A549 (cell line): ENCODE results near the gene INPP5F. TPM values are rescaled to one million over a fixed set of nuclear protein-coding genes. Genes with fewer than 3 reads are reported as not detected.

ENCODE experiments used
- ATAC-seq, 2 experiments: fragments of 200-7000 bp in 1 of 2; fragments of >200 bp in 1 of 2; cut with Nextera tagmentation in 1 of 2; cut with Tn5 transposase in 1 of 2; 3 replicates each; pipeline versions ENCODE4 v1.8.0 to v1.9.1; 2018 to 2020; ENCODE audit warnings: mild to moderate bottlenecking in 1 of 2, moderate library complexity in 1 of 2
- CTCF ChIA-PET: fragments of 300-600 bp; sonication (Branson Sonifier 250); formaldehyde crosslinking; extraction: SDS; loops from one replicate; lab custom pipeline; 2021; ENCODE audit warnings: antibody characterized with exemption, inconsistent platforms; lab: Yijun Ruan, JAX
- POLR2A ChIA-PET: fragments of 350-600 bp; formaldehyde crosslinking; extraction: SDS; loops from one replicate; lab custom pipeline; 2021; ENCODE audit warnings: antibody characterized with exemption, inconsistent platforms; lab: Yijun Ruan, JAX
- DNase-seq, 2 experiments: peaks; one replicate each; pipeline versions ENCODE4 v3.0.0 to v3.0.0-alpha.2; 2011 to 2016; ENCODE audit warnings: low read depth in 1 of 2, low spot score in 1 of 2
- FAIRE-seq: peaks from 2 replicates; lab custom pipeline; 2011; peaks lifted over from hg19 to GRCh38; lab: Jason Lieb, UNC
- H3K27ac ChIP-seq, 2 experiments: fragments of >200 bp; sonication (Bioruptor Twin); formaldehyde crosslinking; 3 replicates each; pipeline ENCODE4 v1.5.1; 2016 to 2017
- H3K4me1 ChIP-seq: fragments of >200 bp; sonication (Bioruptor Twin); formaldehyde crosslinking; 3 replicates; pipeline ENCODE4 v1.6.1; 2016
- H3K4me2 ChIP-seq: fragments of >200 bp; sonication (Bioruptor Twin); formaldehyde crosslinking; 3 replicates; pipeline ENCODE4 v1.6.1; 2016
- H3K4me3 ChIP-seq: fragments of >200 bp; sonication (Bioruptor Twin); formaldehyde crosslinking; 3 replicates; pipeline ENCODE4 v1.5.1; 2016
- H3K9me3 ChIP-seq: fragments of >200 bp; sonication (Bioruptor Twin); formaldehyde crosslinking; 3 replicates; pipeline ENCODE4 v1.6.1; 2016
- CBX8 ChIP-seq: fragments of 200-600 bp; sonication (generic); IDR thresholded peaks from 2 replicates; pipeline ENCODE4 v1.6.1; 2016
- CHD4 ChIP-seq: fragments of 200-600 bp; sonication (generic); IDR thresholded peaks from 2 replicates; pipeline ENCODE4 v1.6.1; 2016; ENCODE audit warnings: antibody characterized with exemption, mild to moderate bottlenecking, borderline replicate concordance
- FOSL2 ChIP-seq, 2 experiments: fragments of 450-650 bp in 1 of 2; fragments of >200 bp in 1 of 2; sonication (Bioruptor Twin) in 1 of 2; formaldehyde crosslinking; IDR thresholded peaks; 2 replicates each; pipeline versions ENCODE4 v1.5.0 to v1.6.1; 2016 to 2020; ENCODE audit warnings: mild to moderate bottlenecking in 1 of 2, moderate library complexity in 1 of 2
- FOXS1 ChIP-seq: fragments of 250-450 bp; sonication (Bioruptor Pico); IDR thresholded peaks from 2 replicates; pipeline ENCODE4 v1.5.0; 2020; ENCODE audit warnings: mild to moderate bottlenecking, moderate library complexity
- GATA3 ChIP-seq: IDR thresholded peaks from 2 replicates; pipeline ENCODE4 v1.6.1; 2012; ENCODE audit warnings: borderline replicate concordance
- HES2 ChIP-seq: fragments of >200 bp; sonication (Bioruptor Twin); formaldehyde crosslinking; IDR thresholded peaks from 2 replicates; pipeline ENCODE4 v1.6.1; 2016
- HOXB13 ChIP-seq: fragments of 250-450 bp; sonication (Bioruptor Pico); IDR thresholded peaks from 2 replicates; pipeline ENCODE4 v1.5.0; 2020; ENCODE audit warnings: low read depth, mild to moderate bottlenecking, moderate library complexity
- JUNB ChIP-seq: fragments of >200 bp; sonication (Bioruptor Twin); formaldehyde crosslinking; IDR thresholded peaks from 2 replicates; pipeline ENCODE4 v1.6.1; 2016
- NFE2L2 ChIP-seq: fragments of 150-350 bp; conservative IDR thresholded peaks from 2 replicates; pipeline ENCODE4 v1.6.1; 2014; ENCODE audit warnings: low read length
- NPAS2 ChIP-seq: fragments of 250-450 bp; sonication (Bioruptor Pico); IDR thresholded peaks from 2 replicates; pipeline ENCODE4 v1.8.0; 2022; ENCODE audit warnings: mild to moderate bottlenecking, moderate library complexity, borderline replicate concordance
- NR3C1 ChIP-seq: fragments of >200 bp; sonication (Bioruptor Twin); formaldehyde crosslinking; IDR thresholded peaks from 3 replicates; pipeline ENCODE4 v1.6.1; 2017
- PHF8 ChIP-seq: fragments of 200-600 bp; sonication (generic); IDR thresholded peaks from 2 replicates; pipeline ENCODE4 v1.6.1; 2016; ENCODE audit warnings: low read depth, mild to moderate bottlenecking, antibody characterized with exemption, moderate library complexity, borderline replicate concordance
- POLR2A ChIP-seq: IDR thresholded peaks from 2 replicates; pipeline ENCODE4 v1.6.1; 2012; ENCODE audit warnings: mild to moderate bottlenecking, low read length
- RCOR1 ChIP-seq: fragments of 150-350 bp; IDR thresholded peaks from 2 replicates; pipeline ENCODE4 v1.6.1; 2014; ENCODE audit warnings: antibody characterized with exemption, low read length, low read depth
- RFX5 ChIP-seq: fragments of 450-650 bp; IDR thresholded peaks from 2 replicates; pipeline ENCODE4 v1.7.1; 2014; ENCODE audit warnings: antibody characterized with exemption, mild to moderate bottlenecking, moderate library complexity
- RNF2 ChIP-seq: fragments of 200-600 bp; sonication (generic); IDR thresholded peaks from 2 replicates; pipeline ENCODE4 v1.6.1; 2016; ENCODE audit warnings: low read depth, mild to moderate bottlenecking, antibody characterized with exemption, moderate library complexity, borderline replicate concordance
- SREBF2 ChIP-seq: fragments of 450-650 bp; IDR thresholded peaks from 2 replicates; pipeline ENCODE4 v1.6.1; 2014; ENCODE audit warnings: mild to moderate bottlenecking, moderate library complexity
- TP53 ChIP-seq: fragments of 250-450 bp; sonication (Bioruptor Pico); IDR thresholded peaks from 2 replicates; pipeline ENCODE4 v1.5.0; 2021; ENCODE audit warnings: mild to moderate bottlenecking, moderate library complexity
- ZFP36 ChIP-seq: fragments of 450-650 bp; IDR thresholded peaks from 2 replicates; pipeline ENCODE4 v1.6.1; 2014; ENCODE audit warnings: borderline replicate concordance; ENCODE audit not compliant: partially characterized antibody
- ZNF302 ChIP-seq: fragments of 250-450 bp; sonication (Bioruptor Pico); IDR thresholded peaks from 2 replicates; pipeline ENCODE4 v1.9.0; 2021; ENCODE audit warnings: inconsistent platforms, mild to moderate bottlenecking, moderate library complexity
- WGBS: methylation state at CpG from one replicate; pipeline ENCODE4 v1.1.6; 2017; ENCODE audit errors: missing lambda C conversion rate; 5-methylcytosine and 5-hydroxymethylcytosine counted together
- polyA plus RNA-seq, 4 experiments: library from polyadenylated mRNA; depleted of rRNA in 3 of 4; stranded (reverse); fragments of >200 nt; fragmentation: RNase III in 1 of 4; extraction: RNeasy Plus Mini Kit Qiagen cat#74134 plus additional on column Dnase treatment in 1 of 4; gene quantifications; 2 replicates in 3 of 4; 3 replicates in 1 of 4; pipeline ENCODE4 v1.2.3, GENCODE V29; 2011 to 2017
- TF ChIP-seq, protein P1 (sequence below): fragments of 250-450 bp; sonication (Bioruptor Pico); IDR thresholded peaks from 2 replicates; pipeline ENCODE4 v1.5.0; 2021; ENCODE audit warnings: mild to moderate bottlenecking, moderate library complexity, borderline replicate concordance

INPP5F gene
- polyA plus RNA-seq, 2 of the 4 experiments (the other 2 are of a cell fraction) = 5.6 to 7.7 TPM

DNA sequence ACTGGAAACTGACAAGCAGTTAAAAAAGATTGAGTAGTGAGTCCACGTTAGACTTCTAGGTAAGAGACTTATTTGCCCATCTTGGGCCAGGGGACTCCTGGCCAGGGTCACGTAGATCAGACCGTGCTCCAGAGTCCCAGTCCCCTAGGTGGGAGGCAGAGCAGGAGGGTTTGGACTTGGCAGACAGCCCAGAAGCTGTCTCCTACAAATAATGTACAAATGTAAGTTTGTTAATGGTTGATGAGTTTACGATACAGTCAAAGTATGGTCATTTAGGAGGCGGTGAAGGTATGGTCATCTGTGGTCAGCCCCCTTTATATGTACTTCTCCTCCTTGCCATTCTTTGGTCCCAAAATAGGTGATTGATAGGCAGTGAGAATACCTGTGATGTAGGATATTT is 28.2 kb downstream of the INPP5F start:
- no peak overlapping the region for H3K27ac ChIP-seq
- FAIRE-seq = no peak
- H3K4me2 ChIP-seq = no peak overlapping the region
- TF ChIP-seq POLR2A (no peak), FOXS1 (CRISPR knock-in tag) (no peak), TP53 (CRISPR knock-in tag) (no peak), NR3C1 (no peak), CBX8 (no peak), HES2 (no peak), FOSL2 (IDR thresholded peaks at IDR 0.05) (no peak), FOSL2 (CRISPR knock-in tag; IDR thresholded peaks at IDR 0.05) (no peak), ZFP36 (no peak), RCOR1 (no peak), NPAS2 (CRISPR knock-in tag) (no peak)
- H3K4me1 ChIP-seq = peaks cover 8% of the 10 kb centered on the region
- no peak for DNase-seq
- ChIA-PET CTCF (interaction anchor here (0.8 to 5.0 kb wide), 4 partner anchors 75 to 314 kb away, joined by 3 to 31 read pairs (median 7); no protein-coding TSS in a partner anchor), POLR2A (interaction anchor here (0.6 kb wide), 1 partner anchor 137 kb away, joined by 5 read pairs; no protein-coding TSS in a partner anchor)
- no peaks in the 10 kb centered on the region for H3K9me3 ChIP-seq
- 75% methylated on average over 5 of the region's 5 CpGs for WGBS
- ATAC-seq = no peak
- H3K4me3 ChIP-seq = no peak overlapping the region

DNA sequence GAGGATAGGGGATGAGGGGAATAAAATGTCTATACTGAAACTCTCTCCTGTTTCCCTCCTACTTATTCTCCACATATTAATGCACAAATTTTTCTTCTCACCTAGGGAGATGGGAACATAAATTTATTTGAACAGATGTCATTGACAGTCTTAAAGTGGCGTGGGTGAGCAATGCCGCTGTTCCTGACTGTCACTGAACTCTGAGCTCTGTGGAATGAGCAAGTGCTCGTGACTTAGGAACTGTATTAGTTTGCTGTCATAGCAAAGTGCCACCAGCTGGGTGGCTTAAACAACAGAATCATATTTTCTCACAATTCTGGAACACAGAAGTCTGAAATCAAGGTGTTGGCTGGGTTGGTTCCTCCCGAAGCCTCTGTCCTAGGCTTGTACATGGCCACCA is 29.1 kb downstream of the INPP5F start:
- no peak overlapping the region for H3K4me2 ChIP-seq
- H3K9me3 ChIP-seq = no peaks in the 10 kb centered on the region
- WGBS = 92% methylated on average over 4 of the region's 4 CpGs
- ChIA-PET POLR2A (no interaction called here), CTCF (interaction anchor here (0.7 to 2.3 kb wide), 3 partner anchors 105 to 183 kb away, joined by 3 to 11 read pairs (median 3); no protein-coding TSS in a partner anchor)
- no peak overlapping the region for H3K4me3 ChIP-seq
- no peak for ATAC-seq
- H3K4me1 ChIP-seq = peaks cover 8% of the 10 kb centered on the region
- H3K27ac ChIP-seq = no peak overlapping the region
- TF ChIP-seq PHF8 = no peak
- TF ChIP-seq TP53 (CRISPR knock-in tag) = no peak
- no peak for FAIRE-seq
- DNase-seq = no peak

- CTCF ChIA-PET = interaction anchor here (0.7 to 1.0 kb wide), 2 partner anchors 167 to 183 kb away, joined by 3 read pairs; no protein-coding TSS in a partner anchor
- no peak for ATAC-seq
- no peak for TF ChIP-seq RNF2
- no peak for TF ChIP-seq JUNB
- TF ChIP-seq CHD4 = no peak
- no peak for TF ChIP-seq SREBF2
- TF ChIP-seq NPAS2 (CRISPR knock-in tag) = no peak
- TF ChIP-seq RFX5 = no peak
- TF ChIP-seq, protein P1, sequence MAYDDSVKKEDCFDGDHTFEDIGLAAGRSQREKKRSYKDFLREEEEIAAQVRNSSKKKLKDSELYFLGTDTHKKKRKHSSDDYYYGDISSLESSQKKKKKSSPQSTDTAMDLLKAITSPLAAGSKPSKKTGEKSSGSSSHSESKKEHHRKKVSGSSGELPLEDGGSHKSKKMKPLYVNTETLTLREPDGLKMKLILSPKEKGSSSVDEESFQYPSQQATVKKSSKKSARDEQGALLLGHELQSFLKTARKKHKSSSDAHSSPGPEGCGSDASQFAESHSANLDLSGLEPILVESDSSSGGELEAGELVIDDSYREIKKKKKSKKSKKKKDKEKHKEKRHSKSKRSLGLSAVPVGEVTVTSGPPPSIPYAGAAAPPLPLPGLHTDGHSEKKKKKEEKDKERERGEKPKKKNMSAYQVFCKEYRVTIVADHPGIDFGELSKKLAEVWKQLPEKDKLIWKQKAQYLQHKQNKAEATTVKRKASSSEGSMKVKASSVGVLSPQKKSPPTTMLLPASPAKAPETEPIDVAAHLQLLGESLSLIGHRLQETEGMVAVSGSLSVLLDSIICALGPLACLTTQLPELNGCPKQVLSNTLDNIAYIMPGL (CRISPR knock-in tag) = no peak
- no peak for TF ChIP-seq GATA3
- TF ChIP-seq NFE2L2 = no peak
- TF ChIP-seq ZNF302 (CRISPR knock-in tag) = no peak
- TF ChIP-seq TP53 (CRISPR knock-in tag) = no peak
- TF ChIP-seq HOXB13 (CRISPR knock-in tag) = no peak
Measured at GRCh38 chr10:119755446-119755845, 29.6 kb downstream of the INPP5F start.

More at GRCh38 chr10:119755446-119755845, 29.6 kb downstream of the INPP5F start:
- no peaks in the 10 kb centered on the region for H3K9me3 ChIP-seq
- H3K4me2 ChIP-seq = no peak overlapping the region
- DNase-seq (no peak), FAIRE-seq (no peak)
- WGBS = 83% methylated on average over 5 of the region's 5 CpGs
- peaks cover 8% of the 10 kb centered on the region for H3K4me1 ChIP-seq
- H3K27ac ChIP-seq = no peak overlapping the region
- POLR2A ChIA-PET = no interaction called here
- H3K4me3 ChIP-seq = no peak overlapping the region
